Body of pancreas (tissue), 4 donors: ENCODE data around the gene DLGAP1. TPM values are rescaled to one million over a fixed set of nuclear protein-coding genes. Genes with fewer than 3 reads are reported as not detected.

Experiments
- ATAC-seq: fragments of 150-250 bp; one replicate; pipeline ENCODE4 v1.9.1; 2016
- DNase-seq, 4 donors: peaks; one replicate each; pipeline ENCODE4 v3.0.0-alpha.2; 2019
- H3K27ac ChIP-seq, 4 donors: fragments of 200-600 bp; sonication (generic); 1 replicate in 3 of 4; 2 replicates in 1 of 4; pipeline versions ENCODE4 v1.5.1 to v1.6.1; 2016 to 2019; ENCODE audit warnings: mild to moderate bottlenecking in 1 of 4, mixed read lengths in 1 of 4, moderate library complexity in 1 of 4
- H3K27me3 ChIP-seq, 2 donors: fragments of 200-600 bp; sonication (generic); one replicate each; pipeline ENCODE4 v1.6.0; 2016; ENCODE audit warnings: mild to moderate bottlenecking in 1 of 2
- H3K36me3 ChIP-seq, 2 donors: fragments of 200-600 bp; sonication (generic); replicated peaks in 1 of 2; 2 replicates each; pipeline ENCODE4 v1.5.1; 2016; ENCODE audit warnings: low read depth in 2 of 2; ENCODE audit not compliant: insufficient read depth in 1 of 2
- H3K4me1 ChIP-seq: fragments of 200-600 bp; sonication (generic); one replicate; pipeline ENCODE4 v1.6.0; 2016
- H3K4me3 ChIP-seq, 2 donors: fragments of 200-600 bp; sonication (generic); 1 replicate in 1 of 2; 2 replicates in 1 of 2; pipeline ENCODE4 v1.5.1; 2016 to 2019
- H3K9me3 ChIP-seq, 3 donors: fragments of 200-600 bp; sonication (generic); 1 replicate in 2 of 3; 2 replicates in 1 of 3; pipeline ENCODE4 v1.5.1; 2016
- POLR2A ChIP-seq, 3 donors: fragments of 450-650 bp; IDR thresholded peaks; one replicate each; pipeline ENCODE4 v1.6.1; 2016; ENCODE audit warnings: antibody characterized with exemption in 3 of 3, mild to moderate bottlenecking in 2 of 3
- WGBS, 2 donors: methylation state at CpG; one replicate each; pipeline ENCODE4 v1.1.5; 2017; 5-methylcytosine and 5-hydroxymethylcytosine counted together
- intact Hi-C: fragments of 100-400 bp; cut with DNase I; formaldehyde crosslinking; loops from one replicate; pipeline ENCODE4 v1.15.1; 2023
- total RNA-seq, 2 donors: library from RNA; depleted of rRNA; stranded (reverse); fragments of >200 nt; gene quantifications; one replicate each; pipeline ENCODE4 v1.1.0, GENCODE V29; 2016
- TF ChIP-seq, protein P1 (sequence below), 7 experiments: fragments of 450-650 bp in 4 of 7; fragments of 200-600 bp in 3 of 7; sonication (generic) in 3 of 7; IDR thresholded peaks; one replicate each; pipeline ENCODE4 v1.5.1; 2016 to 2019; ENCODE audit warnings: antibody characterized with exemption in 7 of 7

DLGAP1 gene
- total RNA-seq, 2 donors from 2014 or later: 0.52 to 7.9 TPM

DNA sequence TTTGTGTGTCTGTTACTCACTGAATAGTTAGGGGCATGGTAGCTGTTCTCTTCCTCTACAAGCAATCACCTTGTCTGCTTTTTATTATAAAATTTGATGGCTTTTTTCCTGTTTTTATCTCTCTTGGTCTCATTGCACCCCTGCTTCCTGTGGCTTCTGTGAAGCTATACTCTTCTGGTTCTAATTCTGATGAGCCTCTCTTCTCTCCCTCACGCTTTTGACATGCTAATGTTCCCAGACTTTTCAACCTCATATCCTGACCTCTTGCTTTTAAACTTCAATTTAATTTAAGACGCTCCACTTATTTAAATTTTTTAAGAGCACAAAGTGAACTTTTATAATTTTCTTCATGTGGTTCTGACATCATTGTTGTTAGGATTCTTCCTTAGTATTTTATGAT, 361.4 kb downstream of the DLGAP1 start:
- ATAC-seq: no peak
- Histone ChIP-seq H3K36me3 (no peaks in the 10 kb centered on the region), H3K9me3 (no peaks in the 10 kb centered on the region), H3K27ac (no peak overlapping the region), H3K27me3 (no peaks in the 10 kb centered on the region), H3K4me3 (no peak overlapping the region), H3K4me1 (no peaks in the 10 kb centered on the region)
- 64 to 66% methylated on average over 2 of the region's 2 CpGs for WGBS, 2 donors
- DNase-seq: no peak
- no peak for TF ChIP-seq POLR2A (IDR thresholded peaks at IDR 0.05)
- TF ChIP-seq, protein P1, sequence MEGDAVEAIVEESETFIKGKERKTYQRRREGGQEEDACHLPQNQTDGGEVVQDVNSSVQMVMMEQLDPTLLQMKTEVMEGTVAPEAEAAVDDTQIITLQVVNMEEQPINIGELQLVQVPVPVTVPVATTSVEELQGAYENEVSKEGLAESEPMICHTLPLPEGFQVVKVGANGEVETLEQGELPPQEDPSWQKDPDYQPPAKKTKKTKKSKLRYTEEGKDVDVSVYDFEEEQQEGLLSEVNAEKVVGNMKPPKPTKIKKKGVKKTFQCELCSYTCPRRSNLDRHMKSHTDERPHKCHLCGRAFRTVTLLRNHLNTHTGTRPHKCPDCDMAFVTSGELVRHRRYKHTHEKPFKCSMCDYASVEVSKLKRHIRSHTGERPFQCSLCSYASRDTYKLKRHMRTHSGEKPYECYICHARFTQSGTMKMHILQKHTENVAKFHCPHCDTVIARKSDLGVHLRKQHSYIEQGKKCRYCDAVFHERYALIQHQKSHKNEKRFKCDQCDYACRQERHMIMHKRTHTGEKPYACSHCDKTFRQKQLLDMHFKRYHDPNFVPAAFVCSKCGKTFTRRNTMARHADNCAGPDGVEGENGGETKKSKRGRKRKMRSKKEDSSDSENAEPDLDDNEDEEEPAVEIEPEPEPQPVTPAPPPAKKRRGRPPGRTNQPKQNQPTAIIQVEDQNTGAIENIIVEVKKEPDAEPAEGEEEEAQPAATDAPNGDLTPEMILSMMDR (IDR thresholded peaks at IDR 0.05): no peak
- intact Hi-C loops: no loop called here

DNA sequence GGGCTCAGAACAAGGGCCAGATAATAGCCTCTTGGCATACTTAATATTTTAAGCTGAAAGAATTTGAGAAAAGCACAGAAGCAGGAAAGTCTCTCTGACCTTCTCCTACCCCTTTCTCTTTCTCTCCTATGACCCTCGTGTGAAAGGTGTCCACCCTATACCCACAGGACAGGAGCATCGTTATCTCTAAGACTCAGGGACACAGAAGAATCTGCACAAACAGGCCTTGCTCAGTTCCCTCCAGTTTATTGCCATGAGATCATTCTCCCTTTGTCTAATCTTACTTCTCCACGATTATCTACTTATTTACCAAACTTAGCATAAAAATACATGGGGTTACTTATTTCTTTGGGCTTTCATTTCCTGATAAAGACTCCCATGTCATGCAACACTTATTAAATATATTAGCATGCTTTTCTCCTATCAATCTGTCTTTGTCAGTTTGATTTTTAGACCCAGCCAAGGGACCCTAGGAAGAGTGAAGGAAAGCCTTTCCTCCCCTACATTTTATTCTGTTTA, 370.7 kb downstream of the DLGAP1 start:
- no peaks in the 10 kb centered on the region for H3K4me1 ChIP-seq
- H3K9me3 ChIP-seq: no peaks in the 10 kb centered on the region
- no peaks in the 10 kb centered on the region for H3K36me3 ChIP-seq
- DNase-seq: no peak
- intact Hi-C loops: no loop called here
- ATAC-seq: no peak
- H3K4me3 ChIP-seq: no peak overlapping the region
- 18 to 20% methylated on average over 3 of the region's 3 CpGs for WGBS, 2 donors
- TF ChIP-seq, protein P1 (IDR thresholded peaks at IDR 0.05): no peak
- no peak for TF ChIP-seq POLR2A (IDR thresholded peaks at IDR 0.05)
- H3K27me3 ChIP-seq: no peaks in the 10 kb centered on the region
- H3K27ac ChIP-seq: no peak overlapping the region

- TF ChIP-seq, protein P1 (IDR thresholded peaks at IDR 0.05): no peak
- TF ChIP-seq POLR2A (IDR thresholded peaks at IDR 0.05): no peak
- H3K4me1 ChIP-seq: no peaks in the 10 kb centered on the region
- H3K36me3 ChIP-seq: no peaks in the 10 kb centered on the region
- no peak overlapping the region for H3K27ac ChIP-seq
- DNase-seq (no peak), ATAC-seq (no peak)
- intact Hi-C loops: no loop called here
- no peak overlapping the region for H3K4me3 ChIP-seq
- 45% methylated on average over 4 of the region's 4 CpGs for whole genome bisulfite sequencing, 2 donors
- no peaks in the 10 kb centered on the region for H3K27me3 ChIP-seq
- no peaks in the 10 kb centered on the region for H3K9me3 ChIP-seq
Measured at GRCh38 chr18:4078246-4078645, 376.9 kb downstream of the DLGAP1 start.

DNA sequence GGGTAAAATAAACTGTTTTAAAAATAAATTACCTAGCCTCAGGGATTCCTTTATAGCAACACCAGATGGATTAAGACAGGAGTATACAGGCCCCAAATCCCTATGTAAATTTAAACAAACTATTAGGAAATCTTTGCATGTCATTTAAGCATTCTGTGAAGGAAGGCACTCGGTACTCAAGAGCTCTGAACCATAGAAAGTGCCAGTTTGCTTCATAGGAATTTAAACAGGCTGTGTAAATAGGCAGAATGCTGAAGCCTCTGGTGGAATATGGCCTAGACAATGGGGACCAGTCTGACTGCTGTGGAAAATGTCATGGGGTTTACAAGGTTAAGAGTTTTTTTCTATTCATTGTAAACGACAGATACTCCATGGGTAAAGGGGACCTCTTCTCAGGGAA, 377.4 kb downstream of the DLGAP1 start:
- Histone ChIP-seq H3K36me3 (no peaks in the 10 kb centered on the region), H3K9me3 (no peaks in the 10 kb centered on the region), H3K4me1 (no peaks in the 10 kb centered on the region), H3K27ac (no peak overlapping the region), H3K4me3 (no peak overlapping the region), H3K27me3 (no peaks in the 10 kb centered on the region)
- intact Hi-C loops: no loop called here
- 43 to 53% methylated on average over 2 of the region's 2 CpGs for WGBS, 2 donors
- TF ChIP-seq POLR2A (IDR thresholded peaks at IDR 0.05): no peak
- TF ChIP-seq, protein P1 (IDR thresholded peaks at IDR 0.05): no peak
- no peak for DNase-seq
- ATAC-seq: no peak

DNA sequence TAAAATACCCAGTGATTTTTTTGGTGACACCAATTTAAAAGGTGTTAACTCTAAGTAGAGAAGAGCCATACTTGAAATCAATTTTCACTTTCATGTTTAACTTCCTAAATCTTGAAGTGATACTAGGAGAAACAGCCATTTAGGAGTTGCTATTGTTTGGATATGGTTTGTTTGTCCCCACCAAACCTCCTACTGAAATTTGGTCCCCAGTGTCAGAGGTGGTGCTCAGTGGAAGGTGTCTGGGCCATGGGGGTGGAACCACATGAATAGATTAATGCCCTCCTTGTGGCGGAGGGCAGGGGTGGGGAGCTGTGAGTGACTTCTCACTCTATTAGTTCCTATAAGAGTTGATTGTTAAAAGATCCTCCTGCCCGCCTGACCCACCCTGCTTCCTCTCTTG, 377.9 kb downstream of the DLGAP1 start:
- Histone ChIP-seq H3K4me1 (no peaks in the 10 kb centered on the region), H3K27ac (no peak overlapping the region), H3K4me3 (no peak overlapping the region), H3K27me3 (no peaks in the 10 kb centered on the region), H3K9me3 (no peaks in the 10 kb centered on the region), H3K36me3 (no peaks in the 10 kb centered on the region)
- DNase-seq: no peak
- 88 to 96% methylated on average over 2 of the region's 2 CpGs for WGBS, 2 donors
- intact Hi-C loops: no loop called here
- TF ChIP-seq POLR2A (IDR thresholded peaks at IDR 0.05): no peak
- TF ChIP-seq, protein P1 (IDR thresholded peaks at IDR 0.05): no peak
- ATAC-seq: no peak
